IMR-90 (cell line): ENCODE results near the gene DARS1. TPM values are rescaled to one million over a fixed set of nuclear protein-coding genes. Genes with fewer than 3 reads are reported as not detected.

Source experiments
- ATAC-seq: fragments of 200-7000 bp; cut with Tn5 transposase; 2 replicates; pipeline ENCODE4 v1.9.1; 2020; ENCODE audit warnings: low read depth, mild to moderate bottlenecking, moderate library complexity
- BruUV-seq: library from RNA; stranded (reverse); fragments of 400-500 nt; replicated peaks from 2 replicates; lab custom pipeline; 2021; lab: Mats Ljungman, UMichigan
- CTCF ChIA-PET: fragments of 300-600 bp; formaldehyde crosslinking; extraction: SDS; loops from one replicate; lab custom pipeline; 2021; ENCODE audit warnings: antibody characterized with exemption; lab: Yijun Ruan, JAX
- POLR2A ChIA-PET: fragments of 300-600 bp; sonication (Branson Sonifier 250); formaldehyde crosslinking; loops from one replicate; lab custom pipeline; 2022; ENCODE audit warnings: antibody characterized with exemption; ENCODE audit not compliant: unreplicated experiment; lab: Charles Lee
- DNase-seq: peaks from one replicate; pipeline ENCODE4 v3.0.0; 2013
- H2AFZ ChIP-seq: replicated peaks from 2 replicates; pipeline ENCODE3; 2013; ENCODE audit warnings: low read length, mild to moderate bottlenecking; ENCODE audit not compliant: poor library complexity
- H2AK5ac ChIP-seq: 2 replicates; pipeline ENCODE4 v1.6.1; 2013; ENCODE audit warnings: low read depth, low read length, inconsistent platforms
- H2AK9ac ChIP-seq: replicated peaks from 2 replicates; pipeline ENCODE3; 2013; ENCODE audit warnings: mild to moderate bottlenecking, low read depth, low read length, moderate library complexity; ENCODE audit not compliant: poor library complexity
- H2BK120ac ChIP-seq: 2 replicates; pipeline ENCODE4 v1.6.1; 2013; ENCODE audit warnings: low read depth, low read length, inconsistent platforms
- H2BK15ac ChIP-seq: 3 replicates; pipeline ENCODE4 v1.6.1; 2013; ENCODE audit warnings: low read depth, low read length, inconsistent platforms
- H2BK20ac ChIP-seq: 2 replicates; pipeline ENCODE4 v1.6.1; 2013; ENCODE audit warnings: low read depth, mild to moderate bottlenecking, inconsistent platforms, low read length, moderate library complexity
- H2BK5ac ChIP-seq: 2 replicates; pipeline ENCODE4 v1.6.1; 2013; ENCODE audit warnings: mild to moderate bottlenecking, low read depth, low read length, inconsistent platforms; ENCODE audit not compliant: poor library complexity, severe bottlenecking
- H3K14ac ChIP-seq: replicated peaks from 2 replicates; pipeline ENCODE4 v1.6.1; 2013; ENCODE audit warnings: low read depth, low read length, inconsistent platforms
- H3K18ac ChIP-seq: 2 replicates; pipeline ENCODE4 v1.6.1; 2013; ENCODE audit warnings: low read depth, low read length, control low read depth
- H3K23ac ChIP-seq: 2 replicates; pipeline ENCODE4 v1.6.1; 2013; ENCODE audit warnings: low read depth, low read length, inconsistent platforms
- H3K27ac ChIP-seq: 2 replicates; pipeline ENCODE4 v1.5.1; 2013; ENCODE audit warnings: mild to moderate bottlenecking, control low read depth, low read length; ENCODE audit not compliant: insufficient read depth
- H3K27me3 ChIP-seq: 2 replicates; pipeline ENCODE4 v1.6.1; 2013; ENCODE audit warnings: low read length; ENCODE audit not compliant: control insufficient read depth, insufficient read depth
- H3K36me3 ChIP-seq: 2 replicates; pipeline ENCODE4 v1.6.1; 2013; ENCODE audit warnings: low read length, mixed read lengths; ENCODE audit not compliant: control insufficient read depth, insufficient read depth
- H3K4ac ChIP-seq: 2 replicates; pipeline ENCODE4 v1.6.1; 2013; ENCODE audit warnings: low read depth, low read length, inconsistent platforms
- H3K4me1 ChIP-seq: 2 replicates; pipeline ENCODE4 v1.6.1; 2013; ENCODE audit warnings: low read length, mixed read lengths; ENCODE audit not compliant: control insufficient read depth, insufficient read depth
- H3K4me2 ChIP-seq: 2 replicates; pipeline ENCODE4 v1.6.1; 2013; ENCODE audit warnings: low read depth, mild to moderate bottlenecking, control low read depth, low read length, moderate library complexity
- H3K4me3 ChIP-seq: 2 replicates; pipeline ENCODE4 v1.5.1; 2013; ENCODE audit warnings: low read depth, mild to moderate bottlenecking, control low read depth, low read length, moderate library complexity; ENCODE audit not compliant: insufficient read depth
- H3K56ac ChIP-seq: 2 replicates; pipeline ENCODE4 v1.6.1; 2013; ENCODE audit warnings: low read length, inconsistent platforms; ENCODE audit not compliant: insufficient read depth; ENCODE audit errors: extremely low read depth
- H3K79me1 ChIP-seq, 2 experiments: 2 replicates each; pipeline ENCODE4 v1.6.1; 2013; ENCODE audit warnings: low read length in 2 of 2, inconsistent platforms in 1 of 2, low read depth in 1 of 2
- H3K9ac ChIP-seq: 2 replicates; pipeline ENCODE4 v1.6.1; 2013; ENCODE audit warnings: low read depth, low read length, control low read depth
- H3K9me1 ChIP-seq: 2 replicates; pipeline ENCODE4 v1.6.1; 2013; ENCODE audit warnings: low read length, inconsistent platforms; ENCODE audit not compliant: insufficient read depth
- H3K9me3 ChIP-seq: 2 replicates; pipeline ENCODE4 v1.6.1; 2013; ENCODE audit warnings: low read length; ENCODE audit not compliant: control insufficient read depth, insufficient read depth
- H4K20me1 ChIP-seq: 2 replicates; pipeline ENCODE4 v1.6.1; 2013; ENCODE audit warnings: low read length, inconsistent platforms; ENCODE audit not compliant: insufficient read depth
- H4K5ac ChIP-seq: 2 replicates; pipeline ENCODE4 v1.6.1; 2013; ENCODE audit warnings: mild to moderate bottlenecking, low read depth, low read length, control low read depth
- H4K8ac ChIP-seq, 2 experiments: 2 replicates each; pipeline ENCODE4 v1.6.1; 2013; ENCODE audit warnings: low read depth in 2 of 2, low read length in 2 of 2, control low read depth in 1 of 2, inconsistent platforms in 1 of 2
- H4K91ac ChIP-seq: 2 replicates; pipeline ENCODE4 v1.6.1; 2013; ENCODE audit warnings: low read depth, low read length, inconsistent platforms; ENCODE audit not compliant: insufficient read depth
- BHLHE40 ChIP-seq: fragments of 150-350 bp; IDR thresholded peaks from 2 replicates; pipeline ENCODE4 v1.6.1; 2016; ENCODE audit warnings: mild to moderate bottlenecking, low read depth, low read length
- CHD1 ChIP-seq: IDR thresholded peaks from 2 replicates; pipeline ENCODE4 v1.6.1; 2012; ENCODE audit warnings: low read depth, low read length, improper control_type of control experiment
- CTCF ChIP-seq: conservative IDR thresholded peaks from 2 replicates; pipeline ENCODE4 v1.5.1; 2012; ENCODE audit warnings: mild to moderate bottlenecking, low read depth, low read length, improper control_type of control experiment
- FOS ChIP-seq: fragments of 150-350 bp; IDR thresholded peaks from 2 replicates; pipeline ENCODE4 v1.6.1; 2016; ENCODE audit warnings: low read depth, low read length
- MAFK ChIP-seq: IDR thresholded peaks from 2 replicates; pipeline ENCODE4 v1.6.1; 2012; ENCODE audit warnings: low read depth, low read length, improper control_type of control experiment
- MXI1 ChIP-seq: IDR thresholded peaks from 2 replicates; pipeline ENCODE4 v1.6.1; 2012; ENCODE audit warnings: low read depth, mild to moderate bottlenecking, low read length, moderate library complexity, borderline replicate concordance
- WGBS, 2 experiments: methylation state at CpG; one replicate each; pipeline versions ENCODE4 v1.1.5 to v1.1.7; 2013; ENCODE audit warnings: missing lambda C conversion rate in 2 of 2; ENCODE audit not compliant: insufficient read length in 1 of 2; ENCODE audit errors: extremely low coverage in 2 of 2; 5-methylcytosine and 5-hydroxymethylcytosine counted together
- dilution Hi-C: fragments of 300-500 bp; cut with HindIII; formaldehyde crosslinking; loops from one replicate; pipeline ENCODE4 v1.14.3; 2018; ENCODE audit warnings: low sequenced_read_pairs; ENCODE audit not compliant: unreplicated experiment
- in situ Hi-C: fragments of 300-500 bp; cut with MboI; formaldehyde crosslinking; loops from 3 replicates; pipeline ENCODE4 v1.14.3; 2019; ENCODE audit warnings: low sequenced_read_pairs, inconsistent platforms, mixed read lengths
- intact Hi-C: fragments of 100-400 bp; cut with micrococcal nuclease; formaldehyde crosslinking; loops from 2 replicates; pipeline ENCODE4 v1.10.0; 2022
- polyA plus RNA-seq, 3 experiments: library from polyadenylated mRNA; depleted of rRNA; stranded (reverse); fragments of >200 nt; gene quantifications; 2 replicates each; pipeline ENCODE4 v1.2.3, GENCODE V29; 2012; ENCODE audit warnings: low replicate concordance in 1 of 3
- total RNA-seq: library from RNA; depleted of rRNA; stranded (reverse); fragments of >200 nt; gene quantifications from 2 replicates; pipeline ENCODE4 v1.2.3, GENCODE V29; 2012
- TF ChIP-seq, protein P1 (sequence below): fragments of 150-350 bp; IDR thresholded peaks from 2 replicates; pipeline ENCODE4 v1.6.1; 2016; ENCODE audit warnings: low read depth, mild to moderate bottlenecking, low read length, moderate library complexity, borderline replicate concordance

The DARS1 gene
- total and polyA plus RNA-seq, 2 of the 4 experiments (the other 2 are of a cell fraction): 56.5 to 66.5 TPM

GRCh38 chr2:136012315-136012714 lies 26.9 kb upstream of the DARS1 start:
- no peak overlapping the region for H2BK120ac ChIP-seq
- H3K27ac ChIP-seq: no peak overlapping the region
- no peak overlapping the region for H2AFZ ChIP-seq
- no peak overlapping the region for H3K9ac ChIP-seq
- H3K4ac ChIP-seq: no peak overlapping the region
- H3K9me1 ChIP-seq: 0 out of 2 replicates have a peak, but pooled peaks cover 3% of the 10 kb centered on the region
- intact Hi-C loops (no loop called here), dilution Hi-C loops (no loop called here), in situ Hi-C loops (no loop called here)
- H2AK5ac ChIP-seq: no peak overlapping the region
- peaks cover 1% of the 10 kb centered on the region; the same call in 1 of the 2 replicates for H3K4me1 ChIP-seq
- H3K36me3 ChIP-seq: no peaks in the 10 kb centered on the region
- H4K5ac ChIP-seq: no peak overlapping the region
- H3K27me3 ChIP-seq: peaks cover 8% of the 10 kb centered on the region
- H2AK9ac ChIP-seq: no peak overlapping the region
- DNase-seq (no peak), ATAC-seq (no peak)
- H3K14ac ChIP-seq: no peak overlapping the region
- CTCF ChIA-PET: no interaction called here
- H2BK20ac ChIP-seq: no peak overlapping the region
- H4K8ac ChIP-seq: no peak overlapping the region
- no peak overlapping the region for H3K4me3 ChIP-seq
- BruUV-seq: no TSS peak
- no peak overlapping the region for H2BK5ac ChIP-seq
- no peaks in the 10 kb centered on the region for H4K20me1 ChIP-seq
- no peak overlapping the region for H4K91ac ChIP-seq
- H3K4me2 ChIP-seq: no peak overlapping the region
- no peak overlapping the region for H3K23ac ChIP-seq
- H3K56ac ChIP-seq: no peak overlapping the region
- POLR2A ChIA-PET: no interaction called here
- H3K79me1 ChIP-seq: no peaks in the 10 kb centered on the region
- 45% methylated on average over 1 of the region's 2 CpGs; no CpG with 5 or more reads in 1 of the 2 experiments for WGBS, 2 experiments
- H2BK15ac ChIP-seq: no peak overlapping the region
- TF ChIP-seq FOS: no peak
- TF ChIP-seq, protein P1, sequence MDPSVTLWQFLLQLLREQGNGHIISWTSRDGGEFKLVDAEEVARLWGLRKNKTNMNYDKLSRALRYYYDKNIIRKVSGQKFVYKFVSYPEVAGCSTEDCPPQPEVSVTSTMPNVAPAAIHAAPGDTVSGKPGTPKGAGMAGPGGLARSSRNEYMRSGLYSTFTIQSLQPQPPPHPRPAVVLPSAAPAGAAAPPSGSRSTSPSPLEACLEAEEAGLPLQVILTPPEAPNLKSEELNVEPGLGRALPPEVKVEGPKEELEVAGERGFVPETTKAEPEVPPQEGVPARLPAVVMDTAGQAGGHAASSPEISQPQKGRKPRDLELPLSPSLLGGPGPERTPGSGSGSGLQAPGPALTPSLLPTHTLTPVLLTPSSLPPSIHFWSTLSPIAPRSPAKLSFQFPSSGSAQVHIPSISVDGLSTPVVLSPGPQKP: no peak
- TF ChIP-seq CHD1: no peak
- no peak for TF ChIP-seq CTCF
- no peak for TF ChIP-seq MAFK
- no peak for TF ChIP-seq BHLHE40
- no peak for TF ChIP-seq MXI1
- no peak overlapping the region for H3K18ac ChIP-seq
- no peaks in the 10 kb centered on the region for H3K9me3 ChIP-seq
